Right renal cortex interstitium (tissue), 3 donors: ENCODE data around the gene RNF8. TPM values are rescaled to one million over a fixed set of nuclear protein-coding genes. Genes with fewer than 3 reads are reported as not detected.
"Not testable (repeated sequence)": the region's sequence is repeated elsewhere in the genome, so short reads cannot be mapped to it uniquely, and the experiment has no call there.

Experiments
- DNase-seq, 3 donors: peaks; one replicate each; pipeline ENCODE4 v3.0.0-alpha.2; 2013; ENCODE audit warnings: low read depth in 3 of 3, low spot score in 2 of 3
- polyA plus RNA-seq, 3 donors: library from polyadenylated mRNA; unstranded; fragments of 120-200 nt; gene quantifications; one replicate each; pipeline ENCODE4 v1.2.1, GENCODE V29; 2013; ENCODE audit not compliant: insufficient read length in 3 of 3

The RNF8 gene
- polyA plus RNA-seq, 3 donors = 29.0 to 33.8 (median 30.7) TPM

DNA sequence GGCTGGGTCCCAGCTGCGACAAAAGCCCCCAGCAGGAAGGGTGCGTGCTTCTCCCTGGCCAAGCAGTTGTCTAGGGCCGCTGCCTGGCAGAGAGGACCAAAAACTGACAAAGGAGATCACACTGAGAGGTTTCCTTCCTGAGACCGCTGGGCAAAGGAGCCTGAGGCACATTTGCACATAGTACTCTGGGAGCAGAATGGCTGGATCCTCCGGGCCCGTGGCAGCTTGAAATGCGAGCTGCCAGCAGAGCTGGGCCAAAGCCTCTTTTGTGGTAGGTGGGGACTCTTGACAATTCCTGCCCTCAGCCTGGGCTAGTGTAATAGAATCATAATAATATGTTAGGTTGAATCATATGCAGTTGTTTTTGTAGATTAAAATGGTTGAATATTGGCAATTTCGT, 33.1 kb upstream of the RNF8 start:
- no peak for DNase-seq

DNA sequence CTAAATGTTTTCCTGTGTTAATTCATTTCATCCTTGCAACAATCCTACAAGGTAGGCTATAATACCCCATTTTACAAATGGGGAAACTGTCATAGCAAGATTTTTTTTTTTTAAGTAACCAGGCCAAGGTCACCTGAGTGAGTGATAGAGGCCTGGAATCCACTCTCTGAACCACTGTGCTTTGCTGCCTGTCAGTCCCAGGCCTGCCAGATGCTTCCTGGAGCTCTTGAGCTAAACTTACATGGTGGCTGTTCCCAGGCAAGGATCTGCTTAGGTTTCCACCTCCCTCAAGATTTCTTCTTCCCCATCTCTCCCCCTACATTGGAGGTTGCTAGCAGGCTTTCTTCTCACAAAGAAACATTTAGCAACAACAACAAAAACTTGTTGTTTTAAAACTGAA, 32.7 kb upstream of the RNF8 start:
- DNase-seq = no peak

GRCh38 chr6:37321516-37322415, 32.0 kb upstream of the RNF8 start:
- DNase-seq = no peak

DNA sequence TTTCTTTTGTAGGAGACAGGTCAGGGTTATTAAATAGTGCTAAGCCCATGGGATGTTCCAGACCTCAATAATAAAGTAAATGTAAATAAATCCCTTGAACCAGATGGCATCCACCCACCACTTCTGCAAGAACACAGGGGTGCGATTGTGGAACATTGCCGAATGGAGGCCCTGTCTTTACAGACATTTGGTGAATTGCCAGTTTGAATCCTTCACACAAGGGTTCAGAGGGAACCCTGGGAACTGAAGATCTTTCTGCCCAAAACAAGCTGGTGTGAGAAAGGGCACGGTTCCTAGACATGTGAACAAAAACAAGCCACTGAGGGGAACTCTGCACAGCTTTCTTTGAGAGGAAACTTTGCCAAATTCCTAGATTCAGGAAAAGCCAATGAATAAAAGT, 30.2 kb upstream of the RNF8 start:
- DNase-seq = no peak

DNA sequence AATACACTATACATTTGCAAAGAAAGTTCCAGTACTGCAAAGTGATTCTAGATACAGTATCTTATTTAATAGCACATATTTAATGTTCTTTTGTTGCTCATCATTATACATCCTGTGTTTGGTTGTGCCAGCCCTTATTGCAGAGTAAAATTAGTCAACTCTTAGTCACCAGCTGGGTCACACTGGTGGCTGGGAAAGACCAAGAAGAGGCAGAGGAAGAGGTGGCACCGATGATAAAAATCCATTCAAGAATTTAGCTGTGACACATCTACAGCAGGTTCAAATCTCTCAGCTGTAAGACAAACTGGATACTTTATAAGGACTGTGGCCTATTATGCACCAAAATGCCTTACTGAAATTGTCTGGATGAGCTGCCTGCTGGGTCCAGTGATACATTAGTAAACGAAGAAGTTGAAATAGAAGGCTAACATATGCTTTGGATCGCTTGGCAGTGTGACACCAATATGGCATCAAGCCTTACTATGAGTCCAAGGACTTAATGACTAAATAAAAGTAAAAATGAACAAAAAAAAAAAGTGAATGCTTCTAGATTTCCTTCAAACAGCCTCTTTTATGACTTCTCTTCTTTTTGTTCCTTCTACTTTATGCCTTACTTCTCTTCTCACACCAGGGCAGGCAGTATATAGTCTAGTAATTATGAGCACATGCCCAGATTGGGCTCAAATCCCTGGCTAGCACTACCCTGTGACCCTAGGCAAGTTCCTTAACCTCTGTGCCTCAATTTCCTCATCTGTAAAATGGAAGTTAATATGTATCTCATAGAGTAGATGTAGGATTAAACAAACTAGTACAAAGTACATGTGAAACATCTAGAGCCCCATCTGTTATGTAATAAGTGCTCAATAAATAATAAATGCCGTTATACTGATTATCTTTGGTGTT, 29.4 kb upstream of the RNF8 start:
- DNase-seq = no peak

DNA sequence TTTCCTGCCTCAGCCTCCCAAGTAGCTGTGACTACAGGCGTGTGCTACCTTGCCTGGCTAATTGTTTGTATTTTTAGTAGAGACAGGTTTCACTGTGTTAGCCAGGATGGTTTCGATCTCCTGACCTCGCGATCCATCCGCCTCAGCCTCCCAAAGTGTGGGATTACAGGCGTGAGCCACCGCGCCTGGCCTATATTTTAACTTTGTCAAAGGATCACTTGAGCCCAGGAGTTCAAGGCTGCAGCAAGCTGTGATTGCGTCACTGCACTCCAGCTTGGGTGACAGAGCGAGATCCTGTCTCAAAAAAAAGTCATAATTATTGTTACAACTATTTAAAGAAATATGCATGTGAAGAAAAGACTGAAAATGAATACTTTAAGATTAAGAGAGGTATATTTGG, 23.4 kb upstream of the RNF8 start:
- DNase-seq = not testable (repeated sequence)

DNA sequence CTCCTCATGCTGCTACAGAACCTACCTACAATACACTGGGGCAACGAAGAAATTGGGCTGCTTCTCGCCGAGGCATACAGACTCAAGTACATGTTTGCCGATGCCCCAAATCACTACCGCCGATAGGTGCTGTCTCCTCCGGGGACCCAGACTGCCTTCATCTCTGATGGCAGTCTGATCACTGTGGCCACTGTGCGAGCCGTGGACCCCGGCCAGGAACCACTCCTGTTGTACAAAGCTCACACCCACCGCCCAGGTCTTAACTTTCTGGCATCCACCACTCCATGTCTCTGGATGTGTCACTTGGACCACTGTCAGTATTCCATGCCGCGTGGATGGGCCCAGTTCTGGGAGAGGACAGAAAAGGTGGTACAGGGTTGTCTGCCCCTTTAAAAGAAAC, 22.7 kb upstream of the RNF8 start:
- DNase-seq = no peak

DNA sequence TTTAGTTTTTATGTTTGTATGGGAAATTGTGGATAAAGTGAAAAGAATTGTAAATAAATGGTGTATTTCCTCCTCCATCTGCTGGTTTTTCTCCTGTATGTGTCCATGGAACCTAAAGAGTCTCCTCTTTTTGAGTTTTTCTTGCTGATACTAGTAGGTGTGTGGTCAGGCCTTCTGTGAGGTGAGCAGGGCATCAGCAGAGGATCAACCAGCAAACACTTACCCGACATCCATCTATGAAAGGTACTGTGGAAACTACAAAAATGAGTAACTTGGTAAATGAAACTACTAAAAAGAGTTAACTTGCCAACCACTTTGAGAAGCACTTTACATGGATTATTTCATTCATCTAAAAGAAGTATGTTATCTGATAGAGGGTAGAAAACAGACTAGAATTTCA, 20.9 kb upstream of the RNF8 start:
- no peak for DNase-seq

DNA sequence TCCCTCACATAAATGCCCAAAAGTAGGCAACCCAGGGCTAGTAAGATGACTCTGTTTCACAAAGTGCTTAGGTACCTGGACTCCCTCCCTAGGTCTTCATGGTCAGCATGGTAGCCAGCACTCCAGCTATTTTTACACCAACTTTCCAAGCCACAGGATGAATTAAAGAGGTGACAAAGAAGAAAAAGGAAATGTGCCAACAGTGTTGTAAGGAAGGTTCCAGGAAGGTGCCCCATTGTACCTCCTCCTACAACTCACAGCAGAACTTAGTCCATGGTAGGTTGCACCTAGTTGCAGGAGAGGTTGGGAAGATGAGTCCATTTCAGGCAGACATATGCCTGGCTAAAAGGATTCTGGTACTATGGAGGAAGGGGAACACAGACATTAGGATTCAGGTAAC, 19.7 kb upstream of the RNF8 start:
- no peak for DNase-seq

DNA sequence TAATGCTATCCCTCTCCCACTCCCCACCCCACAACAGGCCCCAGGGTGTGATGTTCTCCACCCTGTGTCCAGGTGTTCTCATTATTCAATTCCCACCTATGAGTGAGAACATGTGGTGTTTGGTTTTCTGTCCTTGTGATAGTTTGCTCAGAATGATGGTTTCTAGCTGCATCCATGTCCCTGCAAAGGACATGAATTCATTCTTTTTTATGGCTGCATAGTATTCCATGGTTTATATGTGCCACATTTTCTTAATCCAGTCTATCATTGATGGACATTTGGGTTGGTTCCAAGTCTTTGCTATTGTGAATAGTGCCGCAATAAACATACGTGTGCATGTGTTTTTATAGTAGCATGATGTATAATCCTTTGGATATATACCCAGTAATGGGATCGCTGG, 15.5 kb upstream of the RNF8 start:
- DNase-seq = not testable (repeated sequence)

DNA sequence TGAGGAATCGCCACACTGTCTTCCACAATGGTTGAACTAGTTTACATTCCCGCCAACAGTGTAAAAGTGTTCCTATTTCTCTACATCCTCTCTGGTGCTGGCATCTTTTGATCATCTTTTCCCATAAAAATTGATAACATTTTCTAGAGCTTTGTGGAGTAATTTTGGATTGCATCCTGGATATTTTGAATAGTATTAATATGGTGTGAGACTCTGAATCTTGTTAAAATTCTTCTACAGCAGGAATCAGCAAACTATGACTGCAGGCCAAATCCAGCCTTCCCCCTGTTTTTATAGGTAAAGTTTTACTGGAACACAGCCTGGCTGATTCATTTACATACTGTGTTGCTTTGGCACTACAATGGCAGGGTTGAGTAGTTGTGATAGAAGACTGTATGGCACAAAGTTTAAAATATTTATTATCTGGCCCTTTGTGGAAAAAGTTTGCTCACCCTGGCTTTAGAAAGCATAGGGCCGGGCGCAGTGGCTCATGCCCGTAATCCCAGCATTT, 15.0 kb upstream of the RNF8 start:
- no peak for DNase-seq

DNA sequence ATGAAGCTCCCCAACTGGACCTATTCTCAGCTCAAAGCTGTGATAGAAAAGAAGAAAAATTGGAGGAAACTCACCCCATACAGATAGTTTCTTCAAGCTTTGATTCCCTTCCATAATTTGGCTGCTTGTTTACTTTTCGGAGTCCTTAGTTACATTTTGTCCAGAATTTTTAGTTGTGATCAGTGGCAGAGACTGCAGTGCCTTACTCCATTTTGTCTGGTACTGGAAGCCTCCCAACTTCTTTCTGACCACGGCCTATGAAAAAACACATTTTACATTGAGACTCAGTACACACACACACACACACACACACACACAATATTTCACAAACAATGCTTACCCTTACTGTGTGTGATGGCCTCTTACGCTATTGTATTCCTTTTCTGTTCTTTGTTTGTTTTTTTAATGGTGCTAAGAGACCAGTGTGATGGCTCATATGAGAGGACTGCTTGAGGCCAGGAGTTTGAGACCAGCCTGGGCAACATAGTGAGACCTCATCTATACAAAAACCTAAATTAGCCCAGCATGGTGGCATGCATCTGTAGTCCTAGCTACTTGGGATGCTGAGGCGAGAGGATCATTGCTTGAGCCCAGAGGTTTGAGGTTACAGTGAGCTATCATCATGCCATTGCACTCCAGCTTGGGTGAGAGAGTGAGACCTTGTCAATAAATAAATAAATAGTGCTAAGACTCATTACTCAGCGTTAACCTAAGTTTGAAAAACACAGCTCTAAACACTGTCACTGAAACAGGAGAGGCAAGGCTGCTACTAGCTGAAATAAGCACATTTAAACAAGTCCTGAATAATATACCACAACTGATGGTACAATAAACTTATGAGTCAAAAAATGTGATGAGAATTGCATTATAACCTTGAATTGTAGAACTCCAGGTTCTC, 13.8 kb upstream of the RNF8 start:
- no peak for DNase-seq

GRCh38 chr6:37340639-37340943, 13.2 kb upstream of the RNF8 start:
- no peak for DNase-seq

DNA sequence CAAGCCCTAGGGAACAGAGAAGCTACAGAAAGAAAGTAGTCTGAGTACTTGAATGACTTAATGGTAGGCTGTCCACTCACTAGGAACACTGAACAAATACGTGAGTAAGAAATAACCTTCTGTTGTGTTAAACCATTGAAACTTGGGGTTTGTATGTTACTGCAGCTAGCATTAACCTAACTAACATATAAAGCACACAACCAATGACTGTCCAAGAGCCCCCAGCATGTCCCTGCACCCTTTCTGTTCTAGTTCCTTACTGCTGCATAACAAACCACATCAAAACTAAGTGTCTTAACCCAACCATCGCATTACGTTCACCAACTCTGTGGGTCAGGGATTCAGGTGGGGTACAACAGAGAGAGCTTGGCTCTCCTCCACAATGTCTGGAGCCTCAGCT, 10.5 kb upstream of the RNF8 start:
- DNase-seq = no peak

GRCh38 chr6:37344308-37344707, 9.5 kb upstream of the RNF8 start:
- no peak for DNase-seq

DNA sequence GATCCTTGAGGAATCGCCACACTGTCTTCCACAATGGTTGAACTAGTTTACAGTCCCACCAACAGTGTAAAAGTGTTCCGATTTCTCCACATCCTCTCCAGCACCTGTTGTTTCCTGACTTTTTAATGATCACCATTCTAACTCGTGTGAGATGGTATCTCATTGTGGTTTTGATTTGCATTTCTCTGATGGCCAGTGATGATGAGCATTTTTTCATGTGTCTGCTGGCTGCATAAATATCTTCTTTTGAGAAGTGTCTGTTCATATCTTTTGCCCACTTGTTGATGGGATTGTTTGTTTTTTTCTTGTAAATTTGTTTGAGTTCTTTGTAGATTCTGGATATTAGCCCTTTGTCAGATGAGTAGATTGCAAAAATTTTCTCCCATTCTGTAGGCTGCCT, 8.0 kb upstream of the RNF8 start:
- DNase-seq = not testable (repeated sequence)

- no peak for DNase-seq
Observed at GRCh38 chr6:37347177-37347576, 6.6 kb upstream of the RNF8 start.

DNA sequence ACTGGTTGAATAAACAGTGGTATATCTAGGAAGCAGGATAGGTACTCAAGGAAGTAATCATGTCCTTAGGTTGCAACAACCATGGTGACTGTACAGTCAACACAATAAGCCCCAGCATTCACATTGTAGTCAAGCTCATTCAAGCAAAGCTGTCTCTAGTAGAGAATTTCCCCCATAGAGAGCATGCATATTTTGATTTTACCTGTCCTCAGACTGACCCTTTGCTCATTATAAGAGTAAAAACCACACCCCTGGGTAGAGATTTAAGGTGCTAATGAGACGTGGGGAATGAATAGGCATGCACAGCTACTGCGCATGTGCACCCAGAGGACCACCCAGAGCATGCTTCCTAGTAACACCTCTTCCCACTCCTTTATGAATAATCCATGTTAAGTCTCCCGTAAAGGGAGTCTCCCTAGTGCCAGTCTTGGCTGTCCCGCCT, 6.1 kb upstream of the RNF8 start:
- no peak for DNase-seq

- DNase-seq = no peak
Observed at GRCh38 chr6:37351027-37351426, 2.8 kb upstream of the RNF8 start.

DNA sequence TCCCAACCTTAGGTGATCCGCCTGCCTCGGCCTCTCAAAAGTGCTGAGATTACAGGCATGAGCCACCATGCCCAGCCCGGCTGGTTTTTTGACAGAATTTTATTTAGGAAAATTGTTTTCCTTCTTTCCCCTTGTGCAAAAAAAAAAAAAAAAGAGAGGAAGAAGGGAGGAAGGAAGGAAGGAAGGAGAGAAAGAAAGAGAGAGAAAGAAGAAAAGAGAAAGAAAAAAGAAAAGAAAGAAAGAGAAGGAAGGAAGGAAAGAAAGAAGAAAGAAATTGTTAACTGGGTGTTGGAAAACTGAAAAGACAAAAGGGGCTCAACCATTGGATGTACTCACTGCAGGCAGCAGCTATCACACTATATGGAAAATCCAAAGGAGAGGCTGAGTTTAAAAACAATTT, 1.4 kb upstream of the RNF8 start:
- DNase-seq = no peak
